Neural cell (in vitro differentiated cells): Measurements from ENCODE around the gene GUCA2B. TPM values are rescaled to one million over a fixed set of nuclear protein-coding genes. Genes with fewer than 3 reads are reported as not detected.

Experiments used
- H2AFZ ChIP-seq: fragments of 200-600, 300-800 bp; sonication (generic), shearing (Covaris generic); 2 replicates; pipeline ENCODE4 v1.6.0; 2014; ENCODE audit warnings: low read depth, mild to moderate bottlenecking, antibody characterized with exemption, low read length, moderate library complexity
- H3F3A ChIP-seq: fragments of 200-600 bp; shearing (Covaris generic); 2 replicates; pipeline ENCODE4 v1.6.1; 2016; ENCODE audit warnings: mild to moderate bottlenecking, moderate library complexity, mixed read lengths, antibody characterized with exemption, low read length; ENCODE audit not compliant: insufficient read depth, poor library complexity, severe bottlenecking
- H3K27ac ChIP-seq: fragments of 200-600, 300-800 bp; sonication (generic), shearing (Covaris generic); 2 replicates; pipeline ENCODE4 v1.5.1; 2014; ENCODE audit warnings: mild to moderate bottlenecking, low read length, moderate library complexity
- H3K27me3 ChIP-seq: fragments of 300-800, 200-600 bp; sonication (generic), shearing (Covaris generic); 2 replicates; pipeline ENCODE4 v1.6.0; 2014; ENCODE audit warnings: mild to moderate bottlenecking, low read depth, low read length, moderate library complexity; ENCODE audit not compliant: insufficient read depth
- H3K36me3 ChIP-seq: fragments of 300-800, 200-600 bp; sonication (generic), shearing (Covaris generic); 2 replicates; pipeline ENCODE4 v1.5.1; 2014; ENCODE audit warnings: mild to moderate bottlenecking, antibody characterized with exemption, low read length, moderate library complexity; ENCODE audit not compliant: insufficient read depth
- H3K4me2 ChIP-seq: fragments of 300-800, 200-600 bp; sonication (generic), shearing (Covaris generic); 2 replicates; pipeline ENCODE4 v1.6.0; 2014; ENCODE audit warnings: mild to moderate bottlenecking, low read length
- H3K4me3 ChIP-seq: fragments of 300-800, 200-600 bp; sonication (generic), shearing (Covaris generic); 2 replicates; pipeline ENCODE4 v1.5.1; 2014; ENCODE audit warnings: mild to moderate bottlenecking, low read length, moderate library complexity
- H3K79me2 ChIP-seq: fragments of 200-600 bp; shearing (Covaris generic); replicated peaks from 2 replicates; pipeline ENCODE4 v1.6.0; 2014; ENCODE audit warnings: mild to moderate bottlenecking, low read length, moderate library complexity; ENCODE audit not compliant: insufficient read depth
- H3K9ac ChIP-seq: fragments of 300-800, 200-600 bp; sonication (generic), shearing (Covaris generic); 2 replicates; pipeline ENCODE4 v1.6.1; 2016; ENCODE audit warnings: mild to moderate bottlenecking, low read length, mixed read lengths
- H3K9me2 ChIP-seq: fragments of 200-600 bp; shearing (Covaris generic); 2 replicates; pipeline ENCODE4 v1.6.1; 2016; ENCODE audit warnings: mild to moderate bottlenecking, low read length, mixed read lengths; ENCODE audit not compliant: insufficient read depth
- H3K9me3 ChIP-seq: fragments of 200-600, 300-800 bp; sonication (generic), shearing (Covaris generic); 2 replicates; pipeline ENCODE4 v1.6.1; 2016; ENCODE audit warnings: mild to moderate bottlenecking, mixed run types, low read length, moderate library complexity, mixed read lengths
- H4K20me1 ChIP-seq: fragments of 200-600 bp; shearing (Covaris generic); 2 replicates; pipeline ENCODE4 v1.6.1; 2016; ENCODE audit warnings: mild to moderate bottlenecking, mixed run types; ENCODE audit not compliant: insufficient read depth
- CTCF ChIP-seq: fragments of 450-650 bp; IDR thresholded peaks from 2 replicates; pipeline ENCODE4 v1.5.1; 2014; ENCODE audit warnings: antibody characterized with exemption, mild to moderate bottlenecking, moderate library complexity; ENCODE audit not compliant: poor library complexity, severe bottlenecking
- EP300 ChIP-seq: fragments of 450-650 bp; conservative IDR thresholded peaks from 2 replicates; pipeline ENCODE4 v1.6.1; 2014; ENCODE audit warnings: antibody characterized with exemption, mild to moderate bottlenecking, moderate library complexity; ENCODE audit not compliant: poor library complexity, severe bottlenecking
- EZH2 ChIP-seq: fragments of 200-600, 300-800 bp; shearing (Covaris generic), sonication (generic); IDR thresholded peaks from 2 replicates; pipeline ENCODE4 v1.6.1; 2014; ENCODE audit warnings: antibody characterized with exemption, low read length, borderline replicate concordance, mild to moderate bottlenecking; ENCODE audit not compliant: insufficient read depth, poor library complexity, severe bottlenecking
- MXI1 ChIP-seq: fragments of 450-650 bp; conservative IDR thresholded peaks from 2 replicates; pipeline ENCODE4 v1.6.1; 2014; ENCODE audit warnings: antibody characterized with exemption, mild to moderate bottlenecking; ENCODE audit not compliant: poor library complexity, severe bottlenecking
- POLR2AphosphoS5 ChIP-seq: IDR thresholded peaks from 2 replicates; pipeline ENCODE4 v1.6.1; 2012
- RAD21 ChIP-seq: fragments of 450-650 bp; conservative IDR thresholded peaks from 2 replicates; pipeline ENCODE4 v1.6.1; 2014; ENCODE audit warnings: antibody characterized with exemption, mild to moderate bottlenecking, moderate library complexity
- REST ChIP-seq: IDR thresholded peaks from 2 replicates; pipeline ENCODE4 v1.6.1; 2012; ENCODE audit warnings: borderline replicate concordance
- SMC3 ChIP-seq: fragments of 450-650 bp; conservative IDR thresholded peaks from 2 replicates; pipeline ENCODE4 v1.6.1; 2014; ENCODE audit warnings: antibody characterized with exemption, mild to moderate bottlenecking, moderate library complexity; ENCODE audit not compliant: poor library complexity
- TAF1 ChIP-seq: IDR thresholded peaks from 2 replicates; pipeline ENCODE4 v1.6.1; 2012; ENCODE audit warnings: low read depth
- polyA plus RNA-seq: library from polyadenylated mRNA; depleted of rRNA; stranded (reverse); fragments of >200 nt; gene quantifications from 2 replicates; pipeline ENCODE4 v1.2.3, GENCODE V29; 2014

Gene GUCA2B
- polyA plus RNA-seq, 1 donor from 2014 or later: not detected

- no peaks in the 10 kb centered on the region for H3K79me2 ChIP-seq
- H3F3A ChIP-seq: no peaks in the 10 kb centered on the region
- H3K4me2 ChIP-seq: no peak overlapping the region
- H4K20me1 ChIP-seq: no peaks in the 10 kb centered on the region
- no peaks in the 10 kb centered on the region for H3K9me3 ChIP-seq
- H3K36me3 ChIP-seq: no peaks in the 10 kb centered on the region
- no peak overlapping the region for H2AFZ ChIP-seq
- no peaks in the 10 kb centered on the region for H3K9me2 ChIP-seq
- H3K27ac ChIP-seq: no peak overlapping the region
- H3K9ac ChIP-seq: no peak overlapping the region
- H3K4me3 ChIP-seq: no peak overlapping the region
- no peaks in the 10 kb centered on the region for H3K27me3 ChIP-seq
- TF ChIP-seq MXI1: no peak
- TF ChIP-seq SMC3: no peak
- TF ChIP-seq REST: no peak
- no peak for TF ChIP-seq CTCF
- TF ChIP-seq EP300: no peak
- TF ChIP-seq RAD21: no peak
- TF ChIP-seq TAF1: no peak
- TF ChIP-seq EZH2: no peak
- TF ChIP-seq POLR2AphosphoS5: no peak
Measured at GRCh38 chr1:42152119-42152518, 1.1 kb upstream of the GUCA2B start.

- Histone ChIP-seq H4K20me1 (no peaks in the 10 kb centered on the region), H2AFZ (no peak overlapping the region), H3K9me2 (no peaks in the 10 kb centered on the region), H3K27ac (no peak overlapping the region), H3K4me3 (no peak overlapping the region), H3K36me3 (no peaks in the 10 kb centered on the region), H3K79me2 (no peaks in the 10 kb centered on the region), H3K27me3 (no peaks in the 10 kb centered on the region), H3K9me3 (no peaks in the 10 kb centered on the region), H3F3A (no peaks in the 10 kb centered on the region), H3K9ac (no peak overlapping the region), H3K4me2 (no peak overlapping the region)
- no peak for TF ChIP-seq EP300
- no peak for TF ChIP-seq SMC3
- TF ChIP-seq EZH2: no peak
- TF ChIP-seq TAF1: no peak
- no peak for TF ChIP-seq REST
- TF ChIP-seq CTCF: no peak
- TF ChIP-seq POLR2AphosphoS5: no peak
- TF ChIP-seq MXI1: no peak
- TF ChIP-seq RAD21: no peak
Measured at GRCh38 chr1:42153624-42154023, 414 bp downstream of the GUCA2B start.
